HepG2 (cell line): ENCODE measurements around the gene BCL2. TPM values are rescaled to one million over a fixed set of nuclear protein-coding genes. Genes with fewer than 3 reads are reported as not detected.

ENCODE experiments used
- HNF4A ChIP-seq: sonication (generic); formaldehyde crosslinking; IDR thresholded peaks from 2 replicates; pipeline ENCODE4 v1.4.0; 2020; ENCODE audit warnings: missing genetic modification reagents
- KIAA2018 ChIP-seq: sonication (generic); formaldehyde crosslinking; IDR thresholded peaks from 2 replicates; pipeline ENCODE4 v1.5.0; 2020; ENCODE audit warnings: mild to moderate bottlenecking, missing genetic modification reagents, borderline replicate concordance
- MLXIP ChIP-seq: sonication (generic); formaldehyde crosslinking; IDR thresholded peaks from 2 replicates; pipeline ENCODE4 v1.9.0; 2021; ENCODE audit warnings: missing genetic modification reagents, borderline replicate concordance
- NCOA5 ChIP-seq: sonication (generic); formaldehyde crosslinking; IDR thresholded peaks from 2 replicates; pipeline ENCODE4 v1.4.0; 2020; ENCODE audit warnings: missing genetic modification reagents
- NCOR1 ChIP-seq: fragments of 200-600 bp; sonication (generic); IDR thresholded peaks from 2 replicates; pipeline ENCODE4 v1.7.0; 2017; ENCODE audit warnings: antibody characterized with exemption, low read length, borderline replicate concordance
- SKI ChIP-seq: fragments of 450-650 bp; IDR thresholded peaks from one replicate; pipeline ENCODE4 v1.6.1; 2018; ENCODE audit warnings: mild to moderate bottlenecking; ENCODE audit not compliant: partially characterized antibody
- SMAD9 ChIP-seq: sonication (generic); formaldehyde crosslinking; IDR thresholded peaks from 2 replicates; pipeline ENCODE4 v1.5.1; 2020; ENCODE audit warnings: mild to moderate bottlenecking, missing genetic modification reagents
- SMYD3 ChIP-seq: sonication (generic); formaldehyde crosslinking; IDR thresholded peaks from 2 replicates; pipeline ENCODE4 v1.8.1; 2023; ENCODE audit warnings: mild to moderate bottlenecking, missing genetic modification reagents
- SRY ChIP-seq: sonication (generic); formaldehyde crosslinking; IDR thresholded peaks from 2 replicates; pipeline ENCODE4 v1.8.0; 2022; ENCODE audit warnings: mild to moderate bottlenecking, missing genetic modification reagents
- TBP ChIP-seq: sonication (generic); formaldehyde crosslinking; IDR thresholded peaks from 2 replicates; pipeline ENCODE4 v1.5.0; 2020; ENCODE audit warnings: missing genetic modification reagents
- TCF7L2 ChIP-seq: IDR thresholded peaks from 2 replicates; pipeline ENCODE4 v1.6.1; 2011; ENCODE audit warnings: mild to moderate bottlenecking, low read depth, low read length, moderate library complexity
- TP53 ChIP-seq: sonication (generic); formaldehyde crosslinking; conservative IDR thresholded peaks from 2 replicates; pipeline ENCODE4 v1.4.0; 2020; ENCODE audit warnings: missing genetic modification reagents
- ZBTB44 ChIP-seq: sonication (generic); formaldehyde crosslinking; IDR thresholded peaks from 2 replicates; pipeline ENCODE4 v1.4.0; 2020; ENCODE audit warnings: missing genetic modification reagents
- ZFP62 ChIP-seq: sonication (generic); formaldehyde crosslinking; IDR thresholded peaks from 2 replicates; pipeline ENCODE4 v1.4.0; 2020; ENCODE audit warnings: missing genetic modification reagents
- ZNF543 ChIP-seq: sonication (generic); formaldehyde crosslinking; IDR thresholded peaks from 2 replicates; pipeline ENCODE4 v1.4.0; 2020; ENCODE audit warnings: mild to moderate bottlenecking, missing genetic modification reagents
- ZNF569 ChIP-seq: sonication (generic); formaldehyde crosslinking; IDR thresholded peaks from 2 replicates; pipeline ENCODE4 v1.5.0; 2020; ENCODE audit warnings: mild to moderate bottlenecking, missing genetic modification reagents, moderate library complexity, borderline replicate concordance
- polyA plus RNA-seq, 8 experiments: library from polyadenylated mRNA; depleted of rRNA in 3 of 8; stranded (reverse) in 7 of 8; unstranded in 1 of 8; fragments of >200 nt; fragmentation: Illumina TruSeq in 4 of 8; extraction: Trizol in 4 of 8; gene quantifications; 2 replicates each; pipeline versions ENCODE4 v1.2.1 to v1.2.3, GENCODE V29; 2011 to 2016; ENCODE audit warnings: low read depth in 4 of 8, missing spikeins in 1 of 8, mixed read lengths in 1 of 8; ENCODE audit not compliant: insufficient read depth in 1 of 8
- total RNA-seq, 5 experiments: library from RNA; depleted of rRNA; stranded (reverse); fragments of >200 nt; fragmentation: Illumina TruSeq; extraction: Trizol; gene quantifications; 2 replicates each; pipeline ENCODE4 v1.2.3, GENCODE V29; 2016; ENCODE audit warnings: low read depth in 1 of 5

BCL2 gene
- total and polyA plus RNA-seq, 2 of the 13 experiments (the other 11 are each of a cell fraction or from before 2014, with no cell fraction given), result 0.07 to 0.53 TPM

- TF ChIP-seq NCOR1 (no peak), MLXIP (CRISPR knock-in tag) (peak; percentile 63; the same call in 1 of the 2 replicates), KIAA2018 (CRISPR knock-in tag) (no peak), TBP (CRISPR knock-in tag) (no peak), TP53 (peak; percentile 87; the same call in 1 of the 2 replicates), SMYD3 (CRISPR knock-in tag) (0 out of 2 replicates have a peak, but pooled peaks have one; percentile 25), SKI (no peak), SRY (CRISPR knock-in tag) (peak; percentile 56; the same call in 1 of the 2 replicates), NCOA5 (no peak), ZBTB44 (CRISPR knock-in tag) (no peak), ZNF543 (CRISPR knock-in tag) (no peak; the same call in 1 of the 2 replicates), ZFP62 (CRISPR knock-in tag) (peak; percentile 59; the same call in 1 of the 2 replicates), ZNF569 (CRISPR knock-in tag) (no peak), HNF4A (CRISPR knock-in tag) (peak; percentile 65; the same call in 1 of the 2 replicates), TCF7L2 (no peak), SMAD9 (CRISPR knock-in tag) (peak; percentile 30; the same call in 1 of the 2 replicates)
Measured at GRCh38 chr18:63367053-63367953, 47.7 kb upstream of the BCL2 start, which contains the start of gene KDSR (continued).
